Thyroid gland (tissue), 4 donors: ENCODE data around the gene NCS1.

Source experiments
- POLR2A ChIP-seq, 2 donors: fragments of 450-650 bp; IDR thresholded peaks; one replicate each; pipeline ENCODE4 v1.6.1; 2017; ENCODE audit warnings: antibody characterized with exemption in 2 of 2, mild to moderate bottlenecking in 2 of 2, moderate library complexity in 1 of 2
- TF ChIP-seq, protein P1 (sequence below), 6 experiments: fragments of 200-600 bp in 3 of 6; fragments of 450-650 bp in 3 of 6; sonication (generic) in 3 of 6; IDR thresholded peaks; one replicate each; pipeline ENCODE4 v1.5.1; 2016 to 2019; ENCODE audit warnings: antibody characterized with exemption in 6 of 6, mild to moderate bottlenecking in 2 of 6, inconsistent platforms in 1 of 6, moderate library complexity in 1 of 6

DNA sequence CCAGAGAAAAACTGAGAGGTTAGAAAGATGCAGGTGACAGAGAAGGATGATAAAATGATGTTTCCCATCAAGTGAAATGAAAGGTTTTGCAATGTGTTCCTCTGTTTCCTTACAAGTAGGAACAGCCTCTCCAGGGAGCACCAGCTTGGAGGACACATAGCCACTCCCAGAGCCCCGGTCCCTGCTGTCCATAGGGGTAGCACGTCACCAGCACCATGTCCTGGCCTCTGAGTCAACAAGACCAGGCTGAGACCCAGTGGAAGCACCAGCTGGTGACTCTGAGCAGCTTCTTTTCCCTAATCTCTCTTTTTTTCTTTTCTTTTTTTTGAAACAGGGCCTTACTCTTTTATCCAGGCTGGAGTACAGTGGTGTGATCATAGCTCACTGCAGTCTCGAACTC is 73.9 kb downstream of the NCS1 start:
- TF ChIP-seq, protein P1, sequence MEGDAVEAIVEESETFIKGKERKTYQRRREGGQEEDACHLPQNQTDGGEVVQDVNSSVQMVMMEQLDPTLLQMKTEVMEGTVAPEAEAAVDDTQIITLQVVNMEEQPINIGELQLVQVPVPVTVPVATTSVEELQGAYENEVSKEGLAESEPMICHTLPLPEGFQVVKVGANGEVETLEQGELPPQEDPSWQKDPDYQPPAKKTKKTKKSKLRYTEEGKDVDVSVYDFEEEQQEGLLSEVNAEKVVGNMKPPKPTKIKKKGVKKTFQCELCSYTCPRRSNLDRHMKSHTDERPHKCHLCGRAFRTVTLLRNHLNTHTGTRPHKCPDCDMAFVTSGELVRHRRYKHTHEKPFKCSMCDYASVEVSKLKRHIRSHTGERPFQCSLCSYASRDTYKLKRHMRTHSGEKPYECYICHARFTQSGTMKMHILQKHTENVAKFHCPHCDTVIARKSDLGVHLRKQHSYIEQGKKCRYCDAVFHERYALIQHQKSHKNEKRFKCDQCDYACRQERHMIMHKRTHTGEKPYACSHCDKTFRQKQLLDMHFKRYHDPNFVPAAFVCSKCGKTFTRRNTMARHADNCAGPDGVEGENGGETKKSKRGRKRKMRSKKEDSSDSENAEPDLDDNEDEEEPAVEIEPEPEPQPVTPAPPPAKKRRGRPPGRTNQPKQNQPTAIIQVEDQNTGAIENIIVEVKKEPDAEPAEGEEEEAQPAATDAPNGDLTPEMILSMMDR (IDR thresholded peaks at IDR 0.05), result no peak
- no peak for TF ChIP-seq POLR2A (IDR thresholded peaks at IDR 0.05)
